HCT116 (cell line): ENCODE results near the gene ATP5PO. TPM values are rescaled to one million over a fixed set of nuclear protein-coding genes. Genes with fewer than 3 reads are reported as not detected.

Source experiments
- ATAC-seq: fragments of 200-7000 bp; cut with Tn5 transposase; 2 replicates; pipeline ENCODE4 v1.9.1; 2020; ENCODE audit warnings: mild to moderate bottlenecking, moderate library complexity
- BruUV-seq: library from RNA; stranded (reverse); fragments of 400-500 nt; replicated peaks from 2 replicates; lab custom pipeline; 2021; lab: Mats Ljungman, UMichigan
- CTCF ChIA-PET: fragments of 300-600 bp; sonication (Branson Sonifier 250); formaldehyde crosslinking; loops from one replicate; lab custom pipeline; 2021; ENCODE audit warnings: antibody characterized with exemption; lab: Charles Lee
- POLR2A ChIA-PET: fragments of 300-600, 350-600 bp; sonication (Branson Sonifier 250); formaldehyde crosslinking; loops from one replicate; lab custom pipeline; 2021; ENCODE audit warnings: antibody characterized with exemption; lab: Charles Lee
- RAD21 ChIA-PET, 2 experiments: fragments of 300-600 bp; sonication (Branson Sonifier 250); formaldehyde crosslinking; loops; one replicate each; lab custom pipeline; 2023; ENCODE audit warnings: low total read pairs in 2 of 2; ENCODE audit not compliant: uncharacterized antibody in 2 of 2, unreplicated experiment in 2 of 2, low non-redundant PET in 1 of 2; lab: Charles Lee
- DNase-seq: peaks from one replicate; pipeline ENCODE4 v3.0.0-alpha.2; 2010; ENCODE audit warnings: low read depth, low spot score
- H2AFZ ChIP-seq: fragments of 200-600 bp; shearing (Covaris generic), sonication (generic); 2 replicates; pipeline ENCODE4 v1.6.1; 2017; ENCODE audit warnings: low read depth, mixed run types, mixed read lengths, antibody characterized with exemption, low read length; ENCODE audit not compliant: poor library complexity, severe bottlenecking
- H3K27ac ChIP-seq: 2 replicates; pipeline ENCODE4 v1.5.1; 2012; ENCODE audit warnings: low read depth, low read length
- H3K27me3 ChIP-seq: fragments of 200-600 bp; sonication (generic); 2 replicates; pipeline ENCODE4 v1.6.1; 2016; ENCODE audit warnings: mixed run types, low read length, mixed read lengths; ENCODE audit not compliant: insufficient read depth
- H3K36me3 ChIP-seq, 2 experiments: fragments of 200-500 bp in 1 of 2; fragments of 200-600 bp in 1 of 2; sonication (Bioruptor generic) in 1 of 2; sonication (generic) in 1 of 2; 2 replicates each; pipeline versions ENCODE4 v1.5.1 to v1.6.1; 2014 to 2016; ENCODE audit warnings: low read length in 2 of 2, inconsistent platforms in 1 of 2, mixed read lengths in 1 of 2, mixed run types in 1 of 2; ENCODE audit not compliant: insufficient read depth in 2 of 2, control insufficient read depth in 1 of 2
- H3K4me1 ChIP-seq, 2 experiments: fragments of 200-600 bp in 1 of 2; sonication (generic) in 1 of 2; 2 replicates each; pipeline versions ENCODE4 v1.5.1 to v1.6.1; 2012 to 2017; ENCODE audit warnings: low read length in 2 of 2, inconsistent platforms in 1 of 2, mild to moderate bottlenecking in 1 of 2, mixed read lengths in 1 of 2, mixed run types in 1 of 2, moderate library complexity in 1 of 2; ENCODE audit not compliant: insufficient read depth in 2 of 2, control insufficient read depth in 1 of 2
- H3K4me2 ChIP-seq: fragments of 200-600 bp; sonication (generic); 2 replicates; pipeline ENCODE4 v1.6.1; 2017; ENCODE audit warnings: mixed run types, low read length, mixed read lengths
- H3K4me3 ChIP-seq, 2 experiments: fragments of 200-600 bp in 1 of 2; sonication (generic) in 1 of 2; replicated peaks in 1 of 2; 2 replicates each; pipeline ENCODE4 v1.5.1; 2011 to 2016; ENCODE audit warnings: low read length in 2 of 2, control low read depth in 1 of 2, low read depth in 1 of 2, mild to moderate bottlenecking in 1 of 2, mixed read lengths in 1 of 2, mixed run types in 1 of 2
- H3K79me2 ChIP-seq: fragments of 200-600 bp; sonication (generic); 2 replicates; pipeline ENCODE4 v1.6.1; 2017; ENCODE audit warnings: mild to moderate bottlenecking, mixed run types, low read length, moderate library complexity, mixed read lengths; ENCODE audit not compliant: insufficient read depth
- H3K9ac ChIP-seq: fragments of 200-600 bp; sonication (generic); 2 replicates; pipeline ENCODE4 v1.6.1; 2016; ENCODE audit warnings: low read length, mixed read lengths
- H3K9me2 ChIP-seq: fragments of 200-600 bp; sonication (generic), shearing (Covaris generic); 2 replicates; pipeline ENCODE4 v1.6.1; 2017; ENCODE audit warnings: mixed run types, mild to moderate bottlenecking, moderate library complexity; ENCODE audit not compliant: insufficient read depth
- H3K9me3 ChIP-seq, 2 experiments: fragments of 200-500 bp in 1 of 2; fragments of 200-600 bp in 1 of 2; sonication (Bioruptor generic) in 1 of 2; sonication (generic) in 1 of 2; 2 replicates each; pipeline ENCODE4 v1.6.1; 2014 to 2017; ENCODE audit warnings: low read length in 2 of 2, mixed read lengths in 2 of 2, inconsistent platforms in 1 of 2, low read depth in 1 of 2, mild to moderate bottlenecking in 1 of 2, mixed run types in 1 of 2, moderate library complexity in 1 of 2; ENCODE audit not compliant: control insufficient read depth in 1 of 2, insufficient read depth in 1 of 2
- H4K20me1 ChIP-seq: fragments of 200-600 bp; sonication (generic), shearing (Covaris generic); 2 replicates; pipeline ENCODE4 v1.6.1; 2017; ENCODE audit warnings: mixed run types, mild to moderate bottlenecking, moderate library complexity; ENCODE audit not compliant: insufficient read depth
- CBX3 ChIP-seq: IDR thresholded peaks from 2 replicates; pipeline ENCODE4 v1.6.1; 2012; ENCODE audit warnings: low read depth
- CEBPB ChIP-seq: IDR thresholded peaks from 2 replicates; pipeline ENCODE4 v1.6.1; 2012; ENCODE audit warnings: low read depth
- EGR1 ChIP-seq: IDR thresholded peaks from 2 replicates; pipeline ENCODE4 v1.6.1; 2012; ENCODE audit warnings: low read depth
- EZH2 ChIP-seq: fragments of 200-600 bp; sonication (generic); IDR thresholded peaks from 2 replicates; pipeline ENCODE4 v1.6.1; 2017; ENCODE audit warnings: antibody characterized with exemption, mixed run types
- EZH2phosphoT487 ChIP-seq: fragments of 200-600 bp; IDR thresholded peaks from 2 replicates; pipeline ENCODE4 v1.6.1; 2018; ENCODE audit warnings: antibody characterized with exemption, borderline replicate concordance
- JUND ChIP-seq: IDR thresholded peaks from 2 replicates; pipeline ENCODE4 v1.6.1; 2012
- POLR2AphosphoS5 ChIP-seq: IDR thresholded peaks from 2 replicates; pipeline ENCODE4 v1.6.1; 2011; ENCODE audit warnings: mild to moderate bottlenecking, low read depth, low read length, moderate library complexity
- RAD21 ChIP-seq: IDR thresholded peaks from 2 replicates; pipeline ENCODE4 v1.6.1; 2012; ENCODE audit warnings: low read depth, mild to moderate bottlenecking
- SRF ChIP-seq: IDR thresholded peaks from 2 replicates; pipeline ENCODE4 v1.6.1; 2012; ENCODE audit warnings: low read depth
- YY1 ChIP-seq: IDR thresholded peaks from 2 replicates; pipeline ENCODE4 v1.6.1; 2011; ENCODE audit warnings: low read length, low read depth, moderate library complexity, mild to moderate bottlenecking; ENCODE audit not compliant: insufficient replicate concordance; ENCODE audit errors: extremely low read depth
- ZNF274 ChIP-seq: fragments of 200-500 bp; sonication (Bioruptor generic); IDR thresholded peaks from 2 replicates; pipeline ENCODE4 v1.6.1; 2014; ENCODE audit warnings: mild to moderate bottlenecking, low read depth, low read length, inconsistent platforms
- intact Hi-C: fragments of 100-400 bp; cut with micrococcal nuclease; formaldehyde crosslinking; loops from 2 replicates; pipeline ENCODE4 v1.10.0; 2022
- total RNA-seq: library from RNA; stranded (reverse); gene quantifications from one replicate; pipeline ENCODE4 v1.2.1, GENCODE V29; 2021; ENCODE audit not compliant: unreplicated experiment
- TF ChIP-seq, protein P1 (sequence below): IDR thresholded peaks from 2 replicates; pipeline ENCODE4 v1.6.1; 2012; ENCODE audit warnings: low read depth
- TF ChIP-seq, protein P2 (sequence below): IDR thresholded peaks from 2 replicates; pipeline ENCODE4 v1.6.1; 2012

ATP5PO gene
- total RNA-seq, 1 experiment from 2014 or later = 238 TPM

DNA sequence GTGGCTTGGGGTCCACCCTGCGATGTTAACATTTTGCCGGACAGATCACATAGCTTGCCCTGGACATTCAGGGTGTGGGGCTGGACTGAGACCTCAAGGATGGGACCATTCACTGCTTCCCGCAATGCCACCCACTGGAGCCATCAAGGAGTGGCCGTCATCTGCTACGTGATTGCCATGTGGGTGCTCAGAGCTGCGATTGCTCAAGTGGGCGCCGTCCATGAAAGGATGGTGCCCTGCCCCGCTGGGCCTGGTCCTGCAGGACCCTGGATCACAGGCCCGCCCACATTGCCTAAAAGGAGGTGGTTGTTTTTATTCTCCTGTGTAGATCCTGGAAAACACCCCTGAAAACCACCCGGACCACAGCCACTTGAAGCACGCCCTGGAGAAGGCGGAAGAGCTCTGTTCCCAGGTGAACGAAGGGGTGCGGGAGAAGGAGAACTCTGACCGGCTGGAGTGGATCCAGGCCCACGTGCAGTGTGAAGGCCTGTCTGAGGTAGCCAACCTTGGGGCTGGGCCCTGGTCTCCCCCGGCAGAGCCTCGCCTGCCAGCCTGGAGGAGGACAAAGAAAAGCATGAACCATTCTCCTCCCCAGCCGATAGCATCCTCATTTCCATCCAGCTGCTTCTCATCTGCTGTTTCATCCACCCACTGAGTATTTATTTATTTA is 40.4 kb downstream of the ATP5PO start:
- Histone ChIP-seq H3K27ac (no peak overlapping the region), H3K4me1 (no peaks in the 10 kb centered on the region), H4K20me1 (no peaks in the 10 kb centered on the region), H3K79me2 (no peaks in the 10 kb centered on the region), H3K9me3 (no peaks in the 10 kb centered on the region), H3K9me2 (no peaks in the 10 kb centered on the region), H2AFZ (no peak overlapping the region), H3K4me2 (no peak overlapping the region), H3K4me3 (no peak overlapping the region), H3K36me3 (no peaks in the 10 kb centered on the region), H3K9ac (no peak overlapping the region), H3K27me3 (no peaks in the 10 kb centered on the region)
- CTCF ChIA-PET = no interaction called here
- BruUV-seq = no TSS peak
- no peak for DNase-seq
- RAD21 ChIA-PET = no interaction called here
- ATAC-seq = no peak
- intact Hi-C loops = no loop called here
- POLR2A ChIA-PET = no interaction called here
- TF ChIP-seq RAD21 (no peak), SRF (no peak), CBX3 (no peak), EZH2phosphoT487 (no peak), JUND (no peak), CEBPB (no peak), ZNF274 (no peak), EGR1 (no peak), EZH2 (no peak), POLR2AphosphoS5 (no peak), YY1 (no peak)
- TF ChIP-seq, protein P1, sequence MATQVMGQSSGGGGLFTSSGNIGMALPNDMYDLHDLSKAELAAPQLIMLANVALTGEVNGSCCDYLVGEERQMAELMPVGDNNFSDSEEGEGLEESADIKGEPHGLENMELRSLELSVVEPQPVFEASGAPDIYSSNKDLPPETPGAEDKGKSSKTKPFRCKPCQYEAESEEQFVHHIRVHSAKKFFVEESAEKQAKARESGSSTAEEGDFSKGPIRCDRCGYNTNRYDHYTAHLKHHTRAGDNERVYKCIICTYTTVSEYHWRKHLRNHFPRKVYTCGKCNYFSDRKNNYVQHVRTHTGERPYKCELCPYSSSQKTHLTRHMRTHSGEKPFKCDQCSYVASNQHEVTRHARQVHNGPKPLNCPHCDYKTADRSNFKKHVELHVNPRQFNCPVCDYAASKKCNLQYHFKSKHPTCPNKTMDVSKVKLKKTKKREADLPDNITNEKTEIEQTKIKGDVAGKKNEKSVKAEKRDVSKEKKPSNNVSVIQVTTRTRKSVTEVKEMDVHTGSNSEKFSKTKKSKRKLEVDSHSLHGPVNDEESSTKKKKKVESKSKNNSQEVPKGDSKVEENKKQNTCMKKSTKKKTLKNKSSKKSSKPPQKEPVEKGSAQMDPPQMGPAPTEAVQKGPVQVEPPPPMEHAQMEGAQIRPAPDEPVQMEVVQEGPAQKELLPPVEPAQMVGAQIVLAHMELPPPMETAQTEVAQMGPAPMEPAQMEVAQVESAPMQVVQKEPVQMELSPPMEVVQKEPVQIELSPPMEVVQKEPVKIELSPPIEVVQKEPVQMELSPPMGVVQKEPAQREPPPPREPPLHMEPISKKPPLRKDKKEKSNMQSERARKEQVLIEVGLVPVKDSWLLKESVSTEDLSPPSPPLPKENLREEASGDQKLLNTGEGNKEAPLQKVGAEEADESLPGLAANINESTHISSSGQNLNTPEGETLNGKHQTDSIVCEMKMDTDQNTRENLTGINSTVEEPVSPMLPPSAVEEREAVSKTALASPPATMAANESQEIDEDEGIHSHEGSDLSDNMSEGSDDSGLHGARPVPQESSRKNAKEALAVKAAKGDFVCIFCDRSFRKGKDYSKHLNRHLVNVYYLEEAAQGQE = no peak
- TF ChIP-seq, protein P2, sequence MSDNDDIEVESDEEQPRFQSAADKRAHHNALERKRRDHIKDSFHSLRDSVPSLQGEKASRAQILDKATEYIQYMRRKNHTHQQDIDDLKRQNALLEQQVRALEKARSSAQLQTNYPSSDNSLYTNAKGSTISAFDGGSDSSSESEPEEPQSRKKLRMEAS = no peak
